Fibroblast of gingiva (primary cell): ENCODE data around the gene NR4A1.

Experiments used
- DNase-seq: peaks from one replicate; pipeline ENCODE4 v3.0.0-alpha.2; 2011; ENCODE audit warnings: low read depth

NR4A1 gene

GRCh38 chr12:52050758-52051541, at the start of gene NR4A1:
NR4A1 (plus strand) TSS chr12:52051442; CDS start chr12:52054329, 2,887 bp downstream.
- peak; percentile 98 for DNase-seq

- DNase-seq = no peak
These were observed 48.2 kb upstream of the NR4A1 start for GRCh38 chr12:52003016-52003550.

GRCh38 chr12:52003591-52003990, 47.7 kb upstream of the NR4A1 start:
- no peak for DNase-seq

GRCh38 chr12:52004042-52004648, 47.1 kb upstream of the NR4A1 start:
- peak; percentile 30 for DNase-seq

GRCh38 chr12:52005218-52005902, 45.9 kb upstream of the NR4A1 start:
- no peak for DNase-seq

GRCh38 chr12:52005903-52006703, 45.1 kb upstream of the NR4A1 start:
- DNase-seq = no peak

- DNase-seq = peak; percentile 43
These were observed 44.5 kb upstream of the NR4A1 start, which contains the start of gene TAMALIN for GRCh38 chr12:52006726-52007157. TAMALIN (plus strand) TSS chr12:52006946; CDS start chr12:52007020, 74 bp downstream.

- no peak for DNase-seq
These were observed 43.9 kb upstream of the NR4A1 start for GRCh38 chr12:52007158-52007921.

- no peak for DNase-seq
These were observed 43.2 kb upstream of the NR4A1 start for GRCh38 chr12:52007982-52008510.

GRCh38 chr12:52009081-52009751, 42.0 kb upstream of the NR4A1 start:
- DNase-seq = no peak

- peak; percentile 73 for DNase-seq
These were observed 41.1 kb upstream of the NR4A1 start for GRCh38 chr12:52010152-52010622.

GRCh38 chr12:52010692-52011601, 40.3 kb upstream of the NR4A1 start:
- no peak for DNase-seq

- no peak for DNase-seq
These were observed 39.5 kb upstream of the NR4A1 start for GRCh38 chr12:52011602-52012214.

GRCh38 chr12:52013626-52014310, 37.5 kb upstream of the NR4A1 start:
- no peak for DNase-seq

- no peak for DNase-seq
These were observed 36.4 kb upstream of the NR4A1 start for GRCh38 chr12:52014567-52015530.

GRCh38 chr12:52015532-52016041, 35.7 kb upstream of the NR4A1 start:
- DNase-seq = no peak
